ELR (cell line): Measurements from ENCODE around the gene JUND.

Experiments used
- DNase-seq: peaks from one replicate; pipeline ENCODE4 v3.0.0-alpha.2; 2015; ENCODE audit warnings: low read depth

Gene JUND

DNA sequence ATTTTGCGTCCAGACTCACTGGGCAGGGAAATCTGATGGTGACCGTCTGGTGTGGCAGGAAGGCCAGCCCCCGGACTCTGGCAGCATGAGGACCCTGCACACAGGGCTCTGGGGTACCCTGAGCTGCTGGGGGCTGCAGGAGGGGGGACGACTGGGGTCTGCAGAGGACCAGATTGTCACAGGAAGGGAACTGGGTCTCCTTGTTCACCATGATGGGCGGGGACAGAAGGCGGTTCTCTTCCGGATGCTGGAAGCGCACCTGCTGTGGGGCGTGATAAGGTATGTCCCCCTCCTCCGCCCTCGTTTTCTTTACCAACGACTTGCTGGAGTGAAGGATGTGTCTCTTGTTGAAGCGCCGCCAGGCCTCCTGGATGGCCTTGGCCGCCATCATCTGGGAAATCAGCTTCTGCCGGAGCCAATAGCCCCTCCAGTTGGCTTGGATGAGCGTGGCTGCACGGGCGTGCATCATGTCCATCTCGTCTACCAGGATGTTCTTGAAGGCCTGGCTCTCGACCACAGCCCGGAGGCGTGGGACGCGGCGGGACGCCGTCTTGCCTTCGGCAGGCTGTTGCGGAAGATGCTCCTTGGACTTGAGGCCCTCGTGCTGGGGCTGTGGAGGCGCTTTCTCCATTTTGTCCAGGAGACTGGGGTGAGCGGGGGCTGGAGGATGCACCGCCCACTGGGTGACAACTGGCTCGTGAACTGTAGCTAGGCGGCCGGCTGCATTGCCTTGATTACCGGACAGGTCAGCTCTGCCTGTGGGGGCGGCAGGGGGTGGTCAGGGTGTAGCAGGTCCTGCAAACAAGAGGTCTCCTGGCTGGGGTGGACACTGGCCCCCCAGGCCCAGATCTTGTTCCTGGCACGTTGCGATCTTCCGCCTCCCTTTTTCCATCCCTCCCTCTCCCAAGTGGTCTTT lies 14.4 kb downstream of the JUND start:
- no peak for DNase-seq

DNA sequence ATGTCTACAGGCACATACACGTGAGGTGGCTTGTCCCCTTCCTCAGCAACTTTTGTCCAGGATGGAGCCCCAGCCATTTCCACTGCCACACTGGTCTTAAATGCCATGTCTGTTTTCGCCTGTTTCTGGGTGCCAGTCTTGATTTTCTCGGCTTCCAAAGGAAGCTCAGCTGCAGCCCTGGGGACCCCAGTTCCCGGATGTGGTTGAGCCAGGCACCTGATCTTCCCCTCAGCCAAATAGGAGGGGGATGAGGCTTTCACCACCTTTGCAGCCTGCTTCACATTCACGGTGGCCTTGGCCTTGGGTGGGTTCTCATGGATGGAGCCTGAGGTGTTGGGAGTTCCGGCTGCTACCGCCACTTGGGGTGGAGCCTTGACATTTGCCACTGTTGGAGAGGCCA lies 15.8 kb downstream of the JUND start:
- DNase-seq = no peak

DNA sequence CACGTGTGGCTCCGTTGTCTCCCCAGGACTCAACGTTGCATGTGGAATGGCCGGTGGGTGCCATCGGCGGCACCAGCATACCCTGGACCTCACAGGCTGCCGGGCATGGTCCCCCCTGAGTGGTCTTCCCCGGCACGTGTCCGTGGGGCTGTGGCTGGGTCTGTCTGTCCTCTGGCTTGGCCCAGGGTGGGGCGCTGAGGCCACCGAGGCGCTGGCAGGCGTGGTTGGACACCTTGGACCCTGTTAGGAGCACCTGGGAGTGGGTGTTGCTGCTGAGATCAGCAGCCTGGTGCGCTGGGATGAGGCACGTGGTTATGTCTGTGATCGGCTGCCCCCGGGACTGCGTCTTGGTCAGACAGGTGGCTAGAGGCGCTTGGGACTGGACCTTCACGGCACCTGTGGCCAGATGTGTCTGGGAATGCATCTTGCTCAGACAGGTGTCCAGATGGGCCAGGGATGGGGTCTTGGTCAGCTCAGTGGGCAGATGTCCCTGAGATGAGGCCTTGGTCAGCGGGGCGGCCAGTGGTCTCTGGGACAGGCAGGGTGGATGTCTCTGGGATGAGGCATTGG lies 16.4 kb downstream of the JUND start:
- DNase-seq = no peak

DNA sequence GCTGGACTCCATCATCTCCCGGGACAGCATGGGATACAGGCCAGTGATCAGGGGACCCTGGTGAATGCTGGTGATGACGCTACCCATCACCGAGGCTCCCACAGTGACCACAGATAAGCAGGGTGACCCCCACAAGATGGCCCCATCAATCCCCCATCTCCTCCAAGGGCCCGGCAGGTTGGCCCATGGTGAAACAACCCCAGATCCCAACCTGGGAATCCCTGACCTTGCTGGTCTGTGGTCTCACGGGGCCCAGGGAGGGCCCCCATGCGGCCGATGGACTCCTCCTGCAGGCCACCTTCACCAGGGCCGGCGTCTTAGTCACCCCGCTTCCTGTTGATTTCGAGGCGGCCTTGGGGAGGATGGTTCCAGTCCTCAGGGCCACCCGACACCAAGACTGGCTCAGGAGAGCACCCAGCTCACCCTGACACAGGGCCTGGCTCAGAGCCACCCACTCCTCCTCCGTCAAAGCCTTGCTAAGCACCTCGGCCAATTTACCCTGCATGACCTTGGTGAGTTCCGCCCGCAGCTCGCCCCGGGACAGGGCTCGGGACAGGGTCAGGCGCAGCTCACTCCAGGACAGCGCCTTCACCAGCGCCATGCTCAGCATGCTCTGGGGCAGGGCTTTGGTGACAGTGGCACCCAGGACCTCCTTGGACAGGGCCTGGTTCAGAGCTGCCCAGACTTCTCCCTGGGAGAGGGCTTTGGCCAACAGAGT lies 17.1 kb downstream of the JUND start:
- DNase-seq = no peak

DNA sequence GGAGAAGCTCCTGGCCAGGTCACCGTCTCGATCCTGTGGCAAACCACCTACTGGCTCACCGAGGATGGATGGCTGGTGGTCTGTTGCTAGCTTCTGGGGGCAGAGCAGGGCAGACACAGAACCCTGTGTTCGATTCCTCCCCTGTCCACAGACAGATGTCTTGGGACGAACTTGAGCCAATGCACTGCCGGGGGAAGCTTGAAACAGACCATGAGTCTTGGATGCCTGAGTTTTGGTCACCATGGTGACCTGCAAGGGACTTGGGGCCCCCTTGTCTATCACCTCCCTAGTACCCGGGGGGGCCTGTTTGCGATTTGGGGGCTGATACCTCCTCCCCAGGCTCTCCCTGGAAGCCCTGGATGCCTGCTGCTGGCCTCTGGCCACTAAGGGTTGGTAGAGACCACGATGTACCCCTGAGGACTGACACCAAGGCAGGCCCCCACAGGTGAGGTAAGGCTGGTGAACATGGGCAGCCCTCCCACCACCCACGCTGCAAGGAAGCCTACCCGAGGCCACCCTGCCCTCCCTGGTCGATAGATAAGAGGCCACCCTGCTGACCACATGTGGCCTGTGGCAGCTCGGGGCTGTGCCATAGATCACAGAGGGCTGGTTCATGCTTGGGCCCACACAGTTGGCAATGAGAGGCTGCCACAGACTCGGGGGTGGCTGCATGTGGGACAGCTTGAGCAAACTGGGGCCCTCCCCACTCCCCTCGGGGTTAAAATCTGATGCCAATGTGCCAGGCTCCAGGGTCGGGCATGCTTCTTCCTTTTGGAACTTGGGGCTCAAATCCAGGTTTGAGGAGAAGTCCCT lies 17.9 kb downstream of the JUND start:
- DNase-seq = no peak

DNA sequence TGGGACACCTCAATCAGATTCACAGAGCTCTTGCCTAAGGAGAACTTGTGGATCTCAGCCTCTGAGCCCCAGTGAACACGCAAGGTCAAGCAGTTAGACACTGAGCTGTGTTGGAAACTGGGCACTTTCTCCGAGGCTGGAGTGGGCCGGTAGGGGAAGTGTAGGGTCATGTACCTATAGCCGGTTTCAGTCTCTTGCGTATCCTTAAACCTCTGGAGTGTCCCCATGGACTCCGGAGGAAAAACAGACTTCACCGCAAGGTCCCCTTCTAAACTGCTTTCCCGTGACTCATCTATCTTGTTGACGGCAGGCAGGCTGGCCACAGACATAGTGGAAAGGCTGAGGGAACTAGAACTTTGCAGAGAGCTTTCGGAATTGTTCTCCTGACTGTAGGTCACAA lies 18.5 kb downstream of the JUND start:
- no peak for DNase-seq

DNA sequence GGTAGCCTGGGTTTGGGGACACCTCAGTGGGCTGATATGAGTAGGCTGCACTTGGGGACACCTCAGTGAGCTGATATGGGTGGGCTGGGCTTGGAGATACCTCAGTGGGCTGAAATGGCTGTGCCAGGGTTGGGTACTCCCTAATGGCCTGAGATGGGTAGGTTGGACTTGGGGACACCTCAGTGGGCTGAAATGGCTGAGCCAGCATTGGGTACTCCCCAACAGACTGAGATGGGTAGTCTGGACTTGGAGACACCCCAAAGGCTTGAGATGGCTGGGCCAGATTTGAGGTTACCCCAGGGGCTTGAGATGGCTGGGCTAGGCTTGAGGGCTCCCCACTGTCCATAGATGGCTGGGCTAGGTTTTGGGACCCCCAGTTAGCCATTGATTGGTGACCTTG lies 19.3 kb downstream of the JUND start:
- no peak for DNase-seq

DNA sequence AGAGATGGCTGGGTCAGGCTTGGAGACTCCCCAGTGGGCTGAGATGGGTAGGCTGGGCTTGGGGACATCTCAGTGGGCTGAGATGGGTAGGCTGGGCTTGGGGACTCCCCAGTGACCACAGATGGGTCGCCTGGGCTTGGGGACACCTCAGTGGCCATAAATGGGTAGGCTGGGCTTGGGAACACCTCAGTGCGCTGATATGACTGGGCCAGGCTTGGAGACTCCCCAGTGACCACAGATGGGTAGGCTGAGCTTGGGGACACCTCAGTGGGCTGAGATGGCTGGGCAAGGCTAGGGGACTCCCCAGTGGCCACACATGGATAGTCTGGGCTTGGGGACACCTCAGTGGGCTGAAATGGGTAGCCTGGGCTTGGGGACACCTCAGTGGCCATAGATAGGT lies 19.9 kb downstream of the JUND start:
- no peak for DNase-seq

DNA sequence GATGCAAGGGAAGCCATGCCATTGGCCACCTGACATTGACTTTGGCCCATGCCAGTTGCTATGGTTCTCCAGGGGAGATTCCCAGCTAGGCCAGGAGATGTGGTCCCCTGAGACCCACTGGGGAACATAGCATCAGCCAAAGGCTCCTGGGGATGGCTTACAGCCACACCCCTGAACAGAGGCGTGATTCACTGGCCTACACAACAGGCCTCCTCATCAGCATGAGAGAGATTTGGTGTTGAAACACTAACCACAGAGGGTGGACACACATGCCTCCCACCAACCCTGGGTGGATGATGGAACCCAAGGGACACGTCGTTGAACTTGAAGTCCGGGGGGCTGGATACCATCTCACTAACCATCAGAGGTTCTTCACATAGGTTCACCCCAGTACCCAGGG lies 21.5 kb downstream of the JUND start:
- DNase-seq = peak; percentile 30

DNA sequence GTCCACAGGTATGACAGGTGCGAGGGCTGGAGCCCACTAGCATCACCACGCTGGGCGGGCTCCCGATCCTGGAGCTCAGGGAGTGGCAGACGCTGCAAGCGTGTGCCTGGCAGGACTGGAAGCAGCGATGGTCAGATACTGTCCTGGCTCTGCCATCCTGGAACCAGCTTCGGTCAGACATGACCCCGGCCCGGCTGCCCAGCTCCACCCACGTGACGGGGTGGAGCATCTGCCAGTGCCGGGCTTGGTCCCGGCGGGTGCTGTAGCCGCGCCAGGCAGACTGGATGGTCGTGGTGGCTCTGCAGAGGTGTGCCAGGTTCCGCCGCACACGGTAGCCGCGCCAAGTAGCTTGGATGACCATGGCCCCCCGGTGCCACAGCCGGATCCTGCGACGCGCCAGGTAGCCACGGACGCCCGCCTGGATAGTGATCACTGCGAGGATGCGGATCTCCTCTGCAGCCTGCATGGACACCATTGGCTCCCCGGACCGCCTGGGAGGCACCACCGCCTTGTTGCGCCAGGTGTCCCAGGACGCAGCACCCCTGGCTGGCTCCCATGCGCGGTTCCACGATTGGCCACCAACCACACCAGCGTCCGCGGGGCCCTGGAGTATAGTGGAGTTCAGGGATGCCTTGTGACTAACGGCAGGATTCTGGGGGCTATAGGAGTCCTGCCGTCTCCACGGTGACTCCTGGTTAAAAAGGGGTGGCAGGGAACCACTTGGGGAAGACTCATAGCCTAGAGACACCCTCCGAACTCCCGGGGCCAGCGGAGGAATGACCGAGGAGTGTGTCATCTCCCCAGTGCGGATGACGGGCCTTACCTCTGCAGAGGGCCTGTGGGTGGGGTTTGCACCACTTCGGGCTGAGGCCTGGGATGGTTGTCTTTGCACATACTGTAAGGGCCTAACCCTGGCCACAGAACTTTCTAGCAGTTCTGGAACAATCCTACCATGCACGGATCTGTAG lies 23.6 kb downstream of the JUND start:
- peak; percentile 71 for DNase-seq

DNA sequence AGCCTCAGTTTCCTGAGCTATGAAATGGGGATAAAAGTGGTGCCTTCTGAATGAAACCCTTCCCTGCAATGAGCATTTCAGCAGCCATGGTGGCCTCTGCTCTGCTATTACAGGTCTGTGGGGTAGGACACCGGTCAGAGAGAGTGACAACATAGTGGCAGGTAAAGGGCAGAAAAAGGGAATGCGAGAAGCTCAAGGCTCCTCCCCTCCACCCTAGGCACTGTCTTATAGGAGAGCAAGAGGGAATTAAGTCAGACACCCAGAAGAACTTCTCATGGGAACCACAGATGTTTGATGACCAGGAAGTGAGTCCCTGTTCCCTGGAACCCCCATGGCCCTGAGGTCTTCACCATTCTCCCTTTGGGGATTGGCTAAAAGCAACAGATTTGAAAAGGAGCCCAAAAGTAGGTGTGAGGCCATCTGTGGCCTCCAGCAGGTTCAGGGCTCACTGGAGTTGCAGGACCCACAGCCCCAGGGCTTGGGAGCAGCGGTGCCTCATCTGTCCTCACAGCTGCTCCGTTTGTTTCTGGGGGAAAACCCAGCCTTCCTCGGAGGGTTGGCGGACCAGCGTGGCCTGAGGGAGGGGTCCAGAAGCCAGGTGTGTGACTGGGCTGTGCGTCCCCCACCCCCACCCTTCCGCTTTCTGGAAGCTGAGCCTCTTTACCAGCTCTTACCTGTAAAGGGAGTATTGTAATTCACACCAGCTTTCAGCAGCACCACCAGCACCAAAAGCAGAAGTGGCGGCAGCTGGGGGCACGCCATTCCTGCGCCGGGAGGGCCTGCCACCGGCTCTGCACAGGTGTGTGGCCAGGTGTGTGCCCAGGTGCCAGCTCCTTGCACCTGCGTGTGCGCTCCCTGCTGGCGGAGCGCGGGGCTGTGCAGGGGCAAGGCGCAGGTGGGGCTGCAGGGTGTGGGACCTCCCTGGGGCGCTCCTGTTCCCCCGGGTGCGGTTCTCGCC lies 26.6 kb downstream of the JUND start:
- DNase-seq = no peak

DNA sequence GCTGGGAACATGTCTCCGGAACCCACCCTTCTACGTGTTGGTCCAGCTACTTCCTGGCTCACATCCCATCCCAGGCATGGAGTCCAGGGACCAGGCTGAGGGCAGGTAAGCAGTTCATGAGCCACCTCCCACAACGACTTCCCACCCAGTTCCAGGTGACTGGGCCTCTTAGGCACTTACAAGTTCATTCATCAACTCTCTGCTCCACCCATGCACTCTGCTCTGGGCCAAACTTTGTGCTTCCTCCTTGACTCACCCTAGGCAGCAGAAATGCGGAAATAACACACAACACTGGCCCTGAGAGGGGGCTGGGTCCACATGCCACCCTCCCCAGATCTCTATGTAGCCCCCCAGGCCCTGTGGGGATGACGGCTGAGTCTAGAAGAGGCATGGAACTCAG lies 27.7 kb downstream of the JUND start:
- peak; percentile 24 for DNase-seq

DNA sequence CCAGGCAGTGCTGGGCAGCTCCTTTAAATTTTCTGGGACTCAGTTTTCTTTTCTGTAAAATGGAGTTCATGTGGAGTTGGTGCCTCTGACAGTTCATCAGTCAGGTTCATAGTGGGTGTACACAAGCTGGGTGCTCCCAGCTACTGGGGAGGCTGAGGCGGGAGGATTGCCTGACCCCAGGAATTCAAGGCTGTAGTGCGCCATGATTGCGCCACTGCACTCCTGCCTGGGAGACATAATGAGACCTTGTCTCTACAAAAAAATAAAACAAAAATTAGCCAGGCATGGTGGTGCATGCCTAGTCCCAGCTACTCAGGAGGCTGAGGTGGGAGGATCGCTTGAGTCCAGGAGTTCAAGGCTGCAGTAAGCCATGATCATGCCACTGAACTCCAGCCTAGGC lies 28.3 kb downstream of the JUND start:
- DNase-seq = no peak

DNA sequence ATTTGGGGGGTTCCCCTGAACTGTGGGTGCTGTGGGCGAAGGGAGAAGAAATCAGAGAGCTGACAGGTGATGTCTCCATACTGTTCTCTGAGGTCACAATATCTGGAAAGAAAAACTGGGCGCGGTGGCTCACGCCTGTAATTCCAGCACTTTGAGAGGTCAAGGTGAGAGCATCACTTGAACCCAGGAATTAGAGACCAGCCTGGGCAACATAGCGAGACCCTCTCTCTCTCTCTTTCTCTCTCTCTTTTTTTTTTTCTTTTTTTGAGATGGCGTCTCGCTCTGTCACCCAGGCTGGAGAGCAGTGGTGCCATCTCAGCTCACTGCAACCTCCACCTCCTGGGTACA lies 29.1 kb downstream of the JUND start:
- no peak for DNase-seq

DNA sequence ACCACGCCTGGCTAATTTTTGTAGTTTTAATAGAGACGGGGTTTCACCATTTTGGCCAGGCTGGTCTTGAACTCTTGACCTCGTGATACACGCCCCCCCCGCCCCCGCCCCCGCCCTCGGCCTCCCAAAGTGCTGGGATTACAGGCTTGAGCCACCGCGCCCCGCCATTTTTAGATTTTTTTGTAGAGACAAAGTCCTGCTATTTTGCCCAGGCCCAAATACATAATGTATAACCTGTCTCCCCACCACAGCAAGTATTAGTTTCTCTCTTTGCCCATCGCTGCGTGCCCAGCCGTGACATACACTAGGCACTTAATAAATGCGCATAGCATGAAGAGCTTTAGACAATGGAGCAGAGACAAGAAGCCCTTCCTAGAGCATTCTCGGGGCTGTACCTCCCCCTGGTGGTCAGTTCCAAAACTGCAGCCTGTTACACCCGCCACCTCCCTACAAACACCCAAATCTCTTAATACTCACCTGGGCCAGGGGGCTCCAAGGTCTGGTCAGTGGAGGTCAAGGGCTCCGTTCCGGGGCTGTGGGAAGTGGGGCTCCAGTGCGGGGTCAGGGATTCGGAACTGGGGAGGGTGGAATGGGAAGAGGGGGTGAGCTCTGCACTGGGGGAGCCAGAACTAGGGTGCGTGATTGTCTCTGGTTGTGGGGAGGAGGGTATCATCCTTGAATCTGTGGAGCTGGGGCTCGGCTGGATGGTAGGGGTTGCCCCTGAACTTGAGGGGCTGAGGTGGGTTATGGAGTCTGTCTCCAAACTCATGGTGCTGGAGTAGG lies 29.6 kb downstream of the JUND start:
- DNase-seq = peak; percentile 72

DNA sequence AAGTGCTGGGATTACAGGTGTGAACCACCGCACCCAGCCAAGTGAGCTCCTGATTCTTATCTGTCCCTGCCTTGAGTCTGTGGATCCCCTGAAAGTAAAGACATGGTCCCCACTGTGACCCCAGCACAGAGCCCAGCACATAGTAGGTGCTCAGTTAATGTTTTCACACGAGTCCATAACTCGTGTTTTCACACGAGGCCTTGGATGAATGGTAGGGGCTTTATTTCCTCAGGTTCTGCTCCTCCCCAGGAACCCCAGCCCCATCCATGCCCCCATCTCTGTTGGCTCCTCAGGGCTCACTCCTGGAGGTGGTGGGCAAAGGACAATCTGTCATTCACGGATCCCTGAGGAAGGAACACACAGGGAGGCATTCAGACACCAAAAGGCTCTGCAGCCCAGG lies 31.6 kb downstream of the JUND start:
- no peak for DNase-seq

DNA sequence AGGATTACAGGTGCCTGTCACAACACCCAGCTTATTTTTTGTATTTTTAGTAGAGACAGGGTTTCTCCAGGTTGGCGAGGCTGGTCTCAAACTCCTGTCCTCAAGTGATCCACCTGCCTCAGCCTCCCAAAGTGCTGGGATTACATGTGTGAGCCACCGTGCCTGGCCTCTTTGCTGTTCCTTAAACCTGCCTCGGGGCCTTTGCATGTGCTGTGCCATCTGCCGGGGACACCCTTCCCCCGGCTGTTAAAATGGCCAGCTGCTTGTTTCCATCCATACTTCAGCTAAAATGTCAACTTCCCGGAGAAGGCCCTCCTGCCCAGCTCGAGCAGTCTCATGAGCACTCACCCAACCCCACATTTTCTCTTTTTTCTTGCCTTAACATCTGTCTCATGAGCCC lies 36.1 kb downstream of the JUND start:
- DNase-seq = no peak

DNA sequence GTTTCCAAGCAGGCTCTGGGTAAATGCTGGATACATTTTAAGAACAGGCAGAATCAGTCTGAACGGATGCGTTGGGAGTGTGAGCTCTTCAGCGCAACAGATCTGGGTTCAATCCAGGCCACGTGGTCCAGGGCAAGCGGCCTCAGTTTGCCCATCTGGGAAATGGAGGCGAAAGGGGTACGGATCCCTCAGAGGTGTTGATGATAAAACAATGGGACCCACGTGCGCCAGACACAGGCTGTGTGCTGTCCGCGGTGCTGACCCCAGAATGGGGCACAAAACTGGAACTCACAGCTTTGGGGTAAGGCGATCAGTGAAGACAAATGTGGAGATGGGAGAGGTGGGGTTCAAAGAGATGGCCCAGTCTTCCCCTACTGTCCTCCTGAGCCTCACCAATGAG lies 42.1 kb downstream of the JUND start:
- DNase-seq = peak; percentile 23

DNA sequence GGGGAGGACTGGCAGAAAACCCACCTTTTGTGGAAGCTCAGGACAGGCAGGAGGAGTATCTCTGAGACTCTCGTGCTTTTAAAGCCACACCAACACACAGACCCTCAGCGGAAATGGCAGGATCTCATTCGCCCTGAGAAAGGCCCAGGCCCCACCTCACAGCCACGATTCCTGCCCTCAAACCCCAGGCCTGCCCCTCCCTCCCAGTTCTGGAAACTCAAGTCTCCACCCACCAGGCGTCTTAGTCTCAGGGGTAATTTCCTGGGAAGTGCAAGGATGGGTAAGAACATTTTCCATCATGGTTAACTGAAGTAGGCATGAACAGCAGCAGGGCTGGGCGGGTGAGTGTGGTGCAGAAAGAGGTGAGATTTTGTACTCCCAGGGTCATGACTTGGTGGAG lies 47.2 kb downstream of the JUND start:
- no peak for DNase-seq
